OCI-LY3 (cell line): ENCODE data around the gene LUZP2.

ENCODE experiments used
- H2AFZ ChIP-seq: fragments of 200-600, 300-600 bp; shearing (Covaris generic); 2 replicates; pipeline ENCODE4 v1.6.0; 2014; ENCODE audit warnings: antibody characterized with exemption, low read depth, low read length
- H3K27ac ChIP-seq: fragments of 200-600, 300-600 bp; sonication (generic); 2 replicates; pipeline ENCODE4 v1.5.1; 2014; ENCODE audit warnings: mild to moderate bottlenecking, low read length, moderate library complexity, mixed read lengths
- H3K27me3 ChIP-seq: fragments of 200-600, 300-600 bp; sonication (generic); 2 replicates; pipeline ENCODE4 v1.6.1; 2014; ENCODE audit warnings: low read depth, low read length, mixed read lengths
- H3K36me3 ChIP-seq: fragments of 200-600, 300-600 bp; sonication (generic); replicated peaks from 2 replicates; pipeline ENCODE3; 2014; ENCODE audit warnings: low read depth, low read length, mixed read lengths
- H3K4me1 ChIP-seq: fragments of 300-600, 200-600 bp; sonication (generic); 2 replicates; pipeline ENCODE4 v1.6.1; 2014; ENCODE audit warnings: low read length, mixed read lengths
- H3K4me2 ChIP-seq: fragments of 200-600, 300-600 bp; sonication (generic); 2 replicates; pipeline ENCODE4 v1.6.1; 2014; ENCODE audit warnings: low read length, mixed read lengths
- H3K4me3 ChIP-seq: fragments of 300-600, 200-600 bp; sonication (generic); 2 replicates; pipeline ENCODE4 v1.5.1; 2014; ENCODE audit warnings: antibody characterized with exemption, mild to moderate bottlenecking, low read length, moderate library complexity
- H3K79me2 ChIP-seq: fragments of 300-600, 200-600 bp; shearing (Covaris generic); 2 replicates; pipeline ENCODE4 v1.6.1; 2014; ENCODE audit warnings: mild to moderate bottlenecking, low read length, mixed read lengths
- H3K9ac ChIP-seq: fragments of 300-600, 200-600 bp; shearing (Covaris generic); 2 replicates; pipeline ENCODE4 v1.6.0; 2014; ENCODE audit warnings: mild to moderate bottlenecking, low read length, moderate library complexity
- H3K9me3 ChIP-seq: fragments of 200-600, 300-600 bp; shearing (Covaris generic); 2 replicates; pipeline ENCODE4 v1.6.1; 2014; ENCODE audit warnings: low read length, mixed read lengths; ENCODE audit not compliant: insufficient read depth
- H4K20me1 ChIP-seq: fragments of 200-600, 300-600 bp; sonication (generic); 2 replicates; pipeline ENCODE4 v1.6.1; 2016; ENCODE audit warnings: low read length, mixed read lengths; ENCODE audit not compliant: insufficient read depth
- EZH2phosphoT487 ChIP-seq: fragments of 200-600 bp; shearing (Covaris generic); IDR thresholded peaks from 2 replicates; pipeline ENCODE4 v1.6.1; 2018; ENCODE audit warnings: antibody characterized with exemption, mixed run types, low read depth
- TF ChIP-seq, protein P1 (sequence below): fragments of 200-600, 300-600 bp; sonication (generic); IDR thresholded peaks from 2 replicates; pipeline ENCODE4 v1.5.1; 2014; ENCODE audit warnings: antibody characterized with exemption, low read length, low read depth

LUZP2 gene

GRCh38 chr11:24716403-24716802, 219.6 kb downstream of the LUZP2 start:
- no peak overlapping the region for H3K4me3 ChIP-seq
- H3K79me2 ChIP-seq, result no peaks in the 10 kb centered on the region

DNA sequence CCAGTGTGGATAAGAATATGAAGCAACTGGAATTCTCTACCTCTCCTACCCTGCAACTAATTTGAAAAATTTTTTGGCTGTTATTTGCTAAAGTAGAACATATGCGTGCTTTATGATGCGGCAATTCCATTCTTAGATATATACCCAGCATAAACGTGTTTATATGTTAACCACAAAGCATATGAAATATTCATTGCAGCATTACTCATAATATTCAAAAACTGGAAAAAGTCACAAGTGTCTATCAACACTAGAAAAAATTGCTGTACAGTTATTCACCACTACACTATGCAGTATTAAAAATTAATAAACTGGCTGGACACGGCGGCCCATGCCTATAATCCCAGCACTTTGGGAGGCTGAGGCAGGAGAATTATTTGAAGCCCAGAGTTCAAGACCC, 226.4 kb downstream of the LUZP2 start:
- Histone ChIP-seq H3K27me3 (no peaks in the 10 kb centered on the region), H3K36me3 (no peaks in the 10 kb centered on the region), H4K20me1 (no peaks in the 10 kb centered on the region), H3K79me2 (no peaks in the 10 kb centered on the region), H3K4me3 (no peak overlapping the region), H3K4me1 (no peaks in the 10 kb centered on the region), H3K9me3 (0 out of 2 replicates have a peak, but pooled peaks cover 4% of the 10 kb centered on the region), H3K9ac (no peak overlapping the region), H3K4me2 (no peak overlapping the region), H2AFZ (no peak overlapping the region), H3K27ac (no peak overlapping the region)
- no peak for TF ChIP-seq EZH2phosphoT487
- TF ChIP-seq, protein P1, sequence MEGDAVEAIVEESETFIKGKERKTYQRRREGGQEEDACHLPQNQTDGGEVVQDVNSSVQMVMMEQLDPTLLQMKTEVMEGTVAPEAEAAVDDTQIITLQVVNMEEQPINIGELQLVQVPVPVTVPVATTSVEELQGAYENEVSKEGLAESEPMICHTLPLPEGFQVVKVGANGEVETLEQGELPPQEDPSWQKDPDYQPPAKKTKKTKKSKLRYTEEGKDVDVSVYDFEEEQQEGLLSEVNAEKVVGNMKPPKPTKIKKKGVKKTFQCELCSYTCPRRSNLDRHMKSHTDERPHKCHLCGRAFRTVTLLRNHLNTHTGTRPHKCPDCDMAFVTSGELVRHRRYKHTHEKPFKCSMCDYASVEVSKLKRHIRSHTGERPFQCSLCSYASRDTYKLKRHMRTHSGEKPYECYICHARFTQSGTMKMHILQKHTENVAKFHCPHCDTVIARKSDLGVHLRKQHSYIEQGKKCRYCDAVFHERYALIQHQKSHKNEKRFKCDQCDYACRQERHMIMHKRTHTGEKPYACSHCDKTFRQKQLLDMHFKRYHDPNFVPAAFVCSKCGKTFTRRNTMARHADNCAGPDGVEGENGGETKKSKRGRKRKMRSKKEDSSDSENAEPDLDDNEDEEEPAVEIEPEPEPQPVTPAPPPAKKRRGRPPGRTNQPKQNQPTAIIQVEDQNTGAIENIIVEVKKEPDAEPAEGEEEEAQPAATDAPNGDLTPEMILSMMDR, result no peak

More at GRCh38 chr11:24716403-24716802, 219.6 kb downstream of the LUZP2 start:
- no peaks in the 10 kb centered on the region for H3K9me3 ChIP-seq
- H3K27ac ChIP-seq, result no peak overlapping the region
- H3K27me3 ChIP-seq, result no peaks in the 10 kb centered on the region
- H3K9ac ChIP-seq, result no peak overlapping the region
- H2AFZ ChIP-seq, result no peak overlapping the region
- H3K36me3 ChIP-seq, result no peaks in the 10 kb centered on the region
- no peak overlapping the region for H3K4me2 ChIP-seq
- TF ChIP-seq, protein P1, result no peak
- no peak for TF ChIP-seq EZH2phosphoT487
- no peaks in the 10 kb centered on the region for H3K4me1 ChIP-seq
- H4K20me1 ChIP-seq, result no peaks in the 10 kb centered on the region

- no peaks in the 10 kb centered on the region for H3K4me1 ChIP-seq
- H3K27ac ChIP-seq, result no peak overlapping the region
- no peak overlapping the region for H2AFZ ChIP-seq
- H3K4me2 ChIP-seq, result no peak overlapping the region
- no peaks in the 10 kb centered on the region for H3K9me3 ChIP-seq
- no peaks in the 10 kb centered on the region for H3K79me2 ChIP-seq
- no peak overlapping the region for H3K9ac ChIP-seq
- H4K20me1 ChIP-seq, result no peaks in the 10 kb centered on the region
- no peak for TF ChIP-seq EZH2phosphoT487
- TF ChIP-seq, protein P1, result no peak
- no peaks in the 10 kb centered on the region for H3K36me3 ChIP-seq
- H3K27me3 ChIP-seq, result no peaks in the 10 kb centered on the region
- no peak overlapping the region for H3K4me3 ChIP-seq
Observed at GRCh38 chr11:24731554-24731953, 234.7 kb downstream of the LUZP2 start.

GRCh38 chr11:24734742-24735237, 237.9 kb downstream of the LUZP2 start:
- Histone ChIP-seq H3K36me3 (no peaks in the 10 kb centered on the region), H3K9ac (no peak overlapping the region), H2AFZ (0 out of 2 replicates have a peak overlapping the region, but pooled peaks have one; percentile 6), H3K79me2 (no peaks in the 10 kb centered on the region), H3K4me2 (no peak overlapping the region), H3K9me3 (no peaks in the 10 kb centered on the region), H3K27ac (no peak overlapping the region), H3K27me3 (no peaks in the 10 kb centered on the region), H3K4me1 (no peaks in the 10 kb centered on the region), H3K4me3 (no peak overlapping the region), H4K20me1 (no peaks in the 10 kb centered on the region)
- no peak for TF ChIP-seq EZH2phosphoT487
- TF ChIP-seq, protein P1, result no peak
